GM12873 (cell line): Measurements from ENCODE around the gene MPO.

Source experiments
- TF ChIP-seq, protein P1 (sequence below): IDR thresholded peaks from 2 replicates; pipeline ENCODE4 v1.5.1; 2012; ENCODE audit warnings: low read depth, mild to moderate bottlenecking, moderate library complexity, low read length, control low read depth; ENCODE audit not compliant: insufficient read depth; ENCODE audit errors: missing control alignments

Gene MPO

GRCh38 chr17:58271216-58271931, 9.4 kb downstream of the MPO start:
- TF ChIP-seq, protein P1, sequence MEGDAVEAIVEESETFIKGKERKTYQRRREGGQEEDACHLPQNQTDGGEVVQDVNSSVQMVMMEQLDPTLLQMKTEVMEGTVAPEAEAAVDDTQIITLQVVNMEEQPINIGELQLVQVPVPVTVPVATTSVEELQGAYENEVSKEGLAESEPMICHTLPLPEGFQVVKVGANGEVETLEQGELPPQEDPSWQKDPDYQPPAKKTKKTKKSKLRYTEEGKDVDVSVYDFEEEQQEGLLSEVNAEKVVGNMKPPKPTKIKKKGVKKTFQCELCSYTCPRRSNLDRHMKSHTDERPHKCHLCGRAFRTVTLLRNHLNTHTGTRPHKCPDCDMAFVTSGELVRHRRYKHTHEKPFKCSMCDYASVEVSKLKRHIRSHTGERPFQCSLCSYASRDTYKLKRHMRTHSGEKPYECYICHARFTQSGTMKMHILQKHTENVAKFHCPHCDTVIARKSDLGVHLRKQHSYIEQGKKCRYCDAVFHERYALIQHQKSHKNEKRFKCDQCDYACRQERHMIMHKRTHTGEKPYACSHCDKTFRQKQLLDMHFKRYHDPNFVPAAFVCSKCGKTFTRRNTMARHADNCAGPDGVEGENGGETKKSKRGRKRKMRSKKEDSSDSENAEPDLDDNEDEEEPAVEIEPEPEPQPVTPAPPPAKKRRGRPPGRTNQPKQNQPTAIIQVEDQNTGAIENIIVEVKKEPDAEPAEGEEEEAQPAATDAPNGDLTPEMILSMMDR: no peak

- TF ChIP-seq, protein P1: peak; percentile 61
Measured at GRCh38 chr17:58270476-58271215, 10.1 kb downstream of the MPO start.

DNA sequence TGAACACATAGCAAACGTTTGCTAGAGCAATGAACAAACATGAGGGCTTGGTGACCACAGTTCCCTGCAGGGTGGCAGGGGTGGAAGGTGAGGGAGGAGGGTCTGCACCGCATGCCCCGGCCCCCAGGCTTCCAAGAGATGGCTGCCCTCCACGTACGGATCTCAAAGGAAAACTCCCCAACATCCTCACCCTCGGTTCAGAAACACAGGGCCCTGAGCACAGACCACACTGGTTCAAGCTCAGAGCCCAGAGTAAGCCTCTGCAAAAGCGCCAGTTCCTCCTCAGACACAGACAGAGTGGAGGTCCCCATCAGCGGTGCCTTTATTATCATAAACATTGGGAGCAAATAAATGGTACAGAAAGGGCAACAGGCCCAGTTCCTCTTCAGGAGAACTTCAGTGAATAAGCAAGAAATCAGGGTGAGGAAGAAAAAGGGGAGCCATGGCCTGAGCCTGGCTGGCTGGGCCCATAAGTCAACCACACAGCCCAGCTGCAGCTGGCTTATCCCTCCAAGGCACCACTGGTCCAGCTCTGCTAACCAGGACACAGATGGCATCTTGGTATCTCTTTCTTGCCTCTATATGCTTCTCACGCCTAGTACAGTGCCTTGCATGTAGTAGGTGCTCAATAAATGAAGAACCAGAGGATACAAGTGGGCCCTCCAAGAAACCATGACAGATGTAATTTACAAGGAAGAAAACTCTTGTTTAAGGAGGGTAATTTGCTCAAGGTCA, 11.0 kb downstream of the MPO start:
- TF ChIP-seq, protein P1: no peak

DNA sequence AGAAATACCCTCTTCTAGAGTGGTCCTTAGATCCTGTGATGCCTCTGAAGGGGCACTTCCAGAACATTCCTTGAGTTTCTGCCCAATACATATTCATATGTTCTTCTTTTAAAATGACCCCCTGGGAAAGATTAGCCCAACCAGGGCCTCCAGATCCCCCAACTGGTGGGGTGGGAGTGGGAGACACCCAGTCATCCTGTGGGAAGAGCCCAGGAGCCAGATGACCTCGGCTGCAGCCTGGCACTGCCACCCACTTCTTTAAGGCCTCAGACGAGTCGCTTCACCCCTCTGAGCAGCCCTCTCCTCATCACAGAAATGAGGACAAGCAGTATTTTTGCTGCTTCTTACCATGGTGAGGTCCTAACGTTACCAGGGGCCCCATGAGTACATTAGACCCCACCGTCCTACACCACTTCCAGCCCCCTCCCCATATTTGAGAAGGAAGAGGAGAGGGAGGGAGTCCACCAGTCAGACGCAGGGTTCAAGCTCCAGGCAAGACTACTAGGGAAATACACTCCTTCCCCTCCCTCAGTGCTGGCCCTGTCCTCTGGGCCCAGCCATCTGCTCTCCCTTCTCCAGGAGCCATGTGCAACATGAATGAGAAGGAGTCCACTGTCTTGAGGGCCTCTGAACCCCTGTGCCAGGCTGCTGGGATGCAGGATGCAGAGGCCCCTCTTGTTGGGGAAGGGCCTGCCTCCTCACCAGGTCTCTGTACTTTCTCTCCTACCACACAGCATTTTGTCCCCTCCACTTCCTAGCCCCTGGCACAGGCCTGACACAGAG, 11.8 kb downstream of the MPO start:
- TF ChIP-seq, protein P1: no peak

DNA sequence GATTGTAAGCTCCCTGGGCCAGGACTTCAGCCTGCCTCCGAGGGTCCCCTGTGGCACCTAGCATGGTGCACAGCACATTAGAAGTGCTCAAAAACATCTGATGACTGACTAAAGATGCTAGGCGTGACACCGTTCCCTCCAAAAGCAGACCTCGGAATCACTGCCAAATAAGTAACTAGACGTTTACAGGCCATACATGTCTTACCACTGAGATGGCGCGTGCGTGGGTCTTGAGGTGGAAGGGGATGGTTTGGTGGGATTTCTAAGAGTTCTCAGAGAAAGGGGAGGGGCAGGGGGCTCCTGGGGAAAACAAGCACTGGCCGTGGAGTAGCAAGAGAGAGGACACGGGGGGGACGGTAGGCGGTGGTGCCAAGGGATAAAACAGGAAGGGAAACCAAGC, 12.4 kb downstream of the MPO start:
- TF ChIP-seq, protein P1: no peak

GRCh38 chr17:58267347-58268324, 13.1 kb downstream of the MPO start:
- TF ChIP-seq, protein P1: no peak
